GM18867 (cell line): ENCODE results near the gene FXYD6.

ENCODE experiments used
- ATAC-seq: cut with Tn5 transposase; IDR thresholded peaks from one replicate; pipeline ENCODE4 v1.9.1; 2021; ENCODE audit warnings: mild to moderate bottlenecking, moderate library complexity; ENCODE audit not compliant: unreplicated experiment

Gene FXYD6

DNA sequence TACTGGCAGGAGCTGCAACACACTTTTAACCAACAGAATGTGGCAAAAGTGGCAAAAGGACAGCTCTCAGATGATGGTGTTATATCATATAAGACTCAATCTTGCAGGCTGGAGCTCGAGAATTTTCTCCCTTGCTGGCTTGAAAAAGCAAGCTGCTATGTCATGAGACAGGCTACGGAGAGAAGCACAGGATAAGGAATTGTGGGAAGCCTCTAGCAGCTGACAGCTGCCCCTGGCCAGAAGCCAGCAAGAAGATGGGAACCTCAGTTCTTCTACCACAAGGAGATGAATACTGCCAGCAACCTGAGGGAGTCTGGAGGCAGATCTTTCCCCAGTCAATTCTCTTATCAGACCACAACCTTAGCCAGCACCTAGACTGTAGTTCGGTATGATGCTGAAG lies 24.6 kb downstream of the FXYD6 start:
- ATAC-seq: no peak

DNA sequence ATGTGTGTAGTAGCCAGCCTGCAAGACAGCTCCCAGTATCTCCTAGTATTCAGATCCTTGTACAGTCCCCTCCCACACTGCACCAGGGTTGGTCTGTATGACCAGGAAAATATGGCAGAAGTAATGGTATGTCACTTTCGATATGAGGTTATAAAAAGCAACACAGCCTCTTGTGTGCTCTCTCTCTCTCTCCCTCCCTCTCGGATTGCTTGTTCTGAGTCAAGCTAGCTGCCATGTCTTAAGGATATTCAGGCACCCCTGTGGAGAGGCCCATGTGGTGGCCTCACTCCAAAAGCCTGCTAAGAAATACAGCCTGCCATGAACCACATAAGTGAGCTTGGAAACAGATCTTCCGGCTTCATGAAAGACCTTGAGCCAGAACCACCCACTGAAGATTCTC lies 25.4 kb downstream of the FXYD6 start:
- ATAC-seq: no peak

DNA sequence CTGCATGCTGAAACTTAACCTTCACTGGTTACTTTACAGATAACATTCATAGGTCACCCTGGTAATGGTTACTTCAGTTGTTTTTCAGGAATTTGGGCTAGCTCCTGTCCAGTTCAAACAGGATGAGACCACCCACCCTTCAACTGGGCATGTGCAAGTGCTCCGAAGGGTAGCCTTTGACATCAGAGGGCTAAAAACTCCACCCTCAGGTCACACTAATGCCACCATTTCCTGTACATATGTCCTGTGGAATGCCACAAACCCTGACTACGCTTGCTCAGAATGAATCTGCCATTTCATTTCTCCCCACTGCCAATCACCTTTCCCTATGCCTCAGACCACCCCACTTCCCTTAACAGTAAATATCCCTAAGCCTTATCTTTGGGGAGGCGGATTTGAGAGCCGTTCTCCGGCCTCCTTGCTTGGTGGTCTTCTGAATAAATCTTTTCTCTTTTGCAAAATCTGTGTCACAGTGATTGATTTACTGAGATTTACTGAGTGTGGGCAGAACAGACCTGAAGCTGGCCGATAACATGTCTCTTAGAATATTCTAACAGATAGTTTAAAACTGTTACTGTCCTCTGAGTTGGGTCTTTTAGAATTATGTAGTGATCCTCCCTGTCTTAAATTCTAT lies 26.6 kb downstream of the FXYD6 start:
- ATAC-seq: no peak

GRCh38 chr11:117843666-117844484 lies 32.6 kb downstream of the FXYD6 start:
- no peak for ATAC-seq

- ATAC-seq: no peak
Observed at GRCh38 chr11:117842131-117842941, 34.1 kb downstream of the FXYD6 start.

- no peak for ATAC-seq
Observed at GRCh38 chr11:117841551-117842031, 34.9 kb downstream of the FXYD6 start.

DNA sequence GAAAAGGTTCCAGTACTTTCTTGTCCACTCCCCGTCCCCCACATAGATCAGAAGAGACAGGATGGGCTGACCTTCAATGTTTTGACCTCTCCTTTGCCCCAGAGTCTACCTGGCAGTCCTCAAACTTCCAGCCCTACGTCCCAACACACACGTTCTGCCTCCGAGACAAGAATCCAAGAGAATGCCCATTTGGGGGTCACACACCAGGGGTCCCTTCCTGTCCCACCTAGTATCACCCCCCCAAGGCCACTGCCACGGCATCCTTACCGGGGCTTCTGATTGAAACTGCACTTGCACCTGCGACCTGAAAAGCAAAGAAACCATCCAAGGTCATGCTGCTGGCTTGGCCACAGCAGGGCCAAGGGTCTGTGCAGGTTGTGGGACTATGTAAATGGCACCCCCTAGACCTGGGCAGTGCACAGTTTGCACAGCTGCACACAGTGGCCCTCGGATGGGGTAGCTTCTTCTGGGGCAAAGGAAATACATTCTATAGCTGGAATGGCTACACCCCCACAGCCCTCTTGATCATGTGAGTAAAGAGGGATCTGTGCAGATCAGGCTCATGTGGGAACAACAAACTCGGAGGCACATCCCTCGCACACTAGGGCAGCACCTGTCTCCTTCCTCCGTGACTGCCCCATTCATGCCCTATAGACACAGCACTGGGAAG lies 35.4 kb downstream of the FXYD6 start:
- ATAC-seq: no peak

GRCh38 chr11:117839936-117840813 lies 36.3 kb downstream of the FXYD6 start:
- no peak for ATAC-seq

- no peak for ATAC-seq
Observed at GRCh38 chr11:117839380-117839881, 37.0 kb downstream of the FXYD6 start.

DNA sequence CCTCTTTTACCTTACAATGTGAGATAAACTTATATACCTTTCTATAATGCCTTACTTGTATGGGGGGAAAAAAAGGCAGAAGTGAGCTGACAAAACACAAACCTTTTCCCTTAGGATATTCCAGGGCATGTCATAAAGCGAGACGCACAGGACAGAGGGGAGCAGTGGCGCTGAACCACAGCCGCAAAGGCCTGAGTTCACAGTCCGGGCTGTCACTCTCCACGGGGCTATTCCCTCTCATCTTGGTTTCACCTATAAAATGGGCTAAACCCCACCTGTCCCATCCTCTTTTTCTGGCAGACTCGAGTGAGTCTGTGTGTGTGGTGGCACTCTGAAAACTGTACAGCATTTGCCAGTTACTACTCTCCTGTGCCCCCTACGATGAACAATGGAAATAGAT lies 37.6 kb downstream of the FXYD6 start:
- ATAC-seq: no peak

GRCh38 chr11:117837791-117838190 lies 38.7 kb downstream of the FXYD6 start:
- ATAC-seq: no peak

DNA sequence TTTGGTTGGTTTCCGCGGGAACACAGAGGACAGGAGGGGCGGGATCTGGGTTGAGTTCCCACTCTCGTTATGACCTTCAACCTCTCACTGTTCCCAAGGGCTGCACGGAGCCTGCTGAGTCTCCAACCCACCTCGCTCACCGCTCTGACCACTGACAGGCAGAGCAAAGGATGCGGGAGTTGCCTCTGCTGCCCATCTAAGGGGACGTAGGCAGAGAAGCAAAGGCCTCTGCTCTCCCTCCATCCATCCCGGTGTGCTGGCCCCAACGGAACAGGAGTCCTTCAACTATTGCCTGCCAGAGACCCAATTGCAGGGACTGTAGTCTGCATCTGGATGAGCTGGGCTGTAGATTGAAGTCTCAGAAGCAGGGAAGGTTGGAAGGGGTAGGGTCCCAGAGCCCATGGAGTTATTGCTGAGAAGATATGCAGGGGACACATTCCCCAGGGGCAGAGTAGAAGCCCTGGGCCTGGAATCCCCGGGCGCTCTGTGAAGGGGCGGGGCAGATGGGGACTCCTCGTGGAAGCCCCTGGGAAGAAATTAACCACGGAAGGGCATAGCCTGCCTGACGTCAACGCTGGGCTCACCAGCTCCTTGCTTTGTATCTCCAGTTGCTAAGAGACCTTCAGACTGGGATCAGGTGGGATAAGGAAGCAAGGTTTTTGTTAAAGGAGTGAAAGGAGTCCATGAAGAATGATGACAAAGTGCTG lies 39.2 kb downstream of the FXYD6 start:
- no peak for ATAC-seq

DNA sequence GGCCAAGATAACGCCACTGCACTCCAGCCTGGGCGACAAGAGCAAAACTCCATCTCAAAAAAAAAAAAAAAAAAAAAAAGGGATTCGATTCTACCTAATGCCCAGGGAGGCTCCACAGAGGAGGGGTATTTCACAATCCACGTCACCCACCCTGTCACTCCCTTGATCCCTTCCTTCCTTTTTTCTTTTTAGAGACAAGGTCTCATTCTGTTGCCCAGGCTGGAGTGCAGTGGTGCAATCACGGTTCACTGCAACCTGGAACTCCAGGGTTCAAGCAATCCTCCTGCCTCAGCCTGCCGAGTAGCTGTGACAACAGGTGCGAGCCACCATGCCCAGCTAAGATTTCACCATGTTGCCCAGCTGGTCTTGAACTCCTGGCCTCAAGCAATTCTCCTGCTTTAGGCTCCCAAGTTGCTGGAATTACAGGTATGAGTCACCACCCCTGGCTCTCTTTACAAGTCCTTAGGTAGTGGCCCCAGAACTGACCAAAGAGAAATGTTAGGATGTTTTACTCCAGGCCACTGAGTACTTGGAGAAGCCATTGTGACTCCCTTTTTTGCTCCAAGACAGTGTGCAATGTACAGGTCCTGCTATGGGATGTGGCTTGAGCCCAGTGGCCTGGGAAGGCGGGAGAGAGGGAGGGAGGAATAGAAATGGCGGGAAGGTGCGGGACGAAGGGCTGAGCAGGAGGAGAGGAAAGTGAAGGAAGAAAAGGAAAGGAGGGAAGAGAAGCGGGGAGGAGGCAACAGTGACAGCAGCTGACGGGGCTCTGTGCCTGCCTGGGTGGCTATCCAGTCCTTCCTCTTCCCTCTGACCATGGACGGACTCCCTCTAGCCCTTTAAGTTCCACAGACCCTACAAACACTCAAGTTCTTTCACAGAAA lies 40.1 kb downstream of the FXYD6 start:
- no peak for ATAC-seq

GRCh38 chr11:117835576-117835975 lies 40.9 kb downstream of the FXYD6 start:
- no peak for ATAC-seq

- no peak for ATAC-seq
Observed at GRCh38 chr11:117834838-117835443, 41.5 kb downstream of the FXYD6 start.

DNA sequence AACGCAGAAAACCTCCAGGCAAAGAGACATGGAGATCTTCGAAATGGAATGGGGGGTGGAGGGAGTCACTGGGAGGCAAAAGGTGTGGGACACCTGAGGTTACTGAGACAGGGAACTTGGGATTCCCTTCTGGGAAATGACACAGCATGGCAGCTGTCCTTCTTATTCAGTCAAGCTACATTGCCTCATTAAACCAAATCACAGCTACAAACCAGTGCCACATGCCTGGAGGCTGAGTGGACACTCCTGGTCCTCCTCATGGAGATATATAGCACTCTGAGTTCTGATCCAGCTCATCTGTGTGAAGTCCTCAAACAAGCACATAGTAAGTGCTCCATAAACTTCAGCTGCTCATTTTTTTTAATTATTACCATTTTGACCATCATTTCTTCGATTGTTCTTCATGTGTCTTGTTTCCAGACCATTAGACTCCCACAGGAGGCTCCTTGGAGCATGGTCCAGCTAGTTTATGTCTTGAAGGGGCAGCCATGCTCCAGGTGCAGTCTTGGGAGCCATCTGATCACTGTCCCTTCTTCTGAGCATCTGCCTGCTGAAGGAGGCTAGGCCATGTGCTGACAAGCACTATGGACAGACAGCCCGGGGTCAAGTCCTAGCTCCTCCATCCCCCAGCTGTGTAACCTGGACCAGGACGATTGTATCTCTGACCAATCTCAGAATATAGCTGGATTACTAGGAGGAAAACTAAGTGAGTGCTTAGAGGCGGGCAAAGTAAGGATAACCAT lies 42.2 kb downstream of the FXYD6 start:
- ATAC-seq: no peak

- ATAC-seq: no peak
Observed at GRCh38 chr11:117833401-117833891, 43.0 kb downstream of the FXYD6 start.
